GM18517 (cell line): Measurements from ENCODE around the gene CHCHD3.

Experiments used
- ATAC-seq: cut with Tn5 transposase; IDR thresholded peaks from one replicate; pipeline ENCODE4 v1.9.1; 2021; ENCODE audit warnings: mild to moderate bottlenecking, moderate library complexity; ENCODE audit not compliant: unreplicated experiment

CHCHD3 gene

DNA sequence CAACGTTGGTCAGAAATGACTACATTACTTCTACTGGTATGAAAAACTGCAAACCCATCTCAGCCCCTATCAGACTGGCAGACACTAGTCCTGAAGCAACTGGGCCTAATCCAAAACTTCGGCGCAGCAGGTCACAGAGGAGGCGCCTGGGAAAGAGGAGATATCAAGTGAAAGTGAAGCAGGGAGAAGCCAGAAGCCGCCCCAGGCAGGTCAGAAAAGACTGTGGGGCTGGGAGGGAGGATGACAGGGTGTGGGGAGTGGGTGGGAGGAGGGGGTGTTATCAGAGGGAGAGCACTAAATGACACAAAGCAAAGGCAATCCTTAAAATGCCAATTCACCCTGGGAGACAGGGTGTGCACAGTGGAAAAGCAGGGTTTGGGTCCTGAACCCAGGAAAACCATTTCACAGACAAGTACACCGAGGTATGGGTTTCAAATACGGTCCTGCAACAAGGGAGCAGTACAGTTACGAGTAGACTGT, 731 bp downstream of the CHCHD3 start:
- ATAC-seq = no peak

- no peak for ATAC-seq
Observed at GRCh38 chr7:133079296-133079695, 2.6 kb downstream of the CHCHD3 start.

GRCh38 chr7:133077394-133077793, 4.5 kb downstream of the CHCHD3 start:
- no peak for ATAC-seq

DNA sequence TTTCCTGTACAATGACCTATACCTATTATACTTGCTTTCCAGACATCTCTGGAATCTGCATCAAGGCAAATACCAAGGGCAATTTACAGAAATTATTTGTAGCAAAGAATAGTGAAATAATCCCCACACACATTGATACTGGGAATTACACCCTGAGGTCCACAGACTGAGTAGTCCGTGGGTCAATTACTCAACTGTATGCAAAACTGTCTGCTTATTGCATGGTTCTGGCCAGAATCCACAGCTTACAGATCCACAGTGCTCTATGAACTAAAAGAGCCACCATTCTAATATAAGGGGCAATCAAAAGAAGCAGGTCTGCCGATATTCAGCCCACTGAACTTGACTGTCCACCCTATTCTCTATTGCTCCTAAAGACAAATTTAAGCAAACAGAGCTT, 5.7 kb downstream of the CHCHD3 start:
- ATAC-seq = no peak

- no peak for ATAC-seq
Observed at GRCh38 chr7:133071506-133071905, 10.4 kb downstream of the CHCHD3 start.

DNA sequence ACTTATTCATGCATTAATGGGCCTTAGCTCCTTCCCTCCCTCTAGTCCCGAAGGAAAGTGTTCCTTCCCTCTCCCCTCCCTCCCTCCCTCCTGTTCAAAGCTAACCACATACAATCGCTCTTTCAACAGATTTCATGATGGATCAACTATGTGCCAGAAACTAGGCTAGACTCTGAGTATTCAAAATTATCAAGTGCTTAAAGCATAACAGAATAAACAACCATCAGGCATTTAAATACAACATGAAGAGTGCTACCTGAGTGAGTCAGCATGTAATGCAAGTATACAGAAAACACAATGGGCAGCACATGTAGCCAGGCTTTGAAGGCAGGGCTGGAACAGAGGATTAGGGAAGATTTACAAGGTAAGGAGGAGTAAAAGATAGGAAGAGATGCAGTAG, 11.3 kb downstream of the CHCHD3 start:
- no peak for ATAC-seq

GRCh38 chr7:133065301-133065700, 16.6 kb downstream of the CHCHD3 start:
- ATAC-seq = no peak

- no peak for ATAC-seq
Observed at GRCh38 chr7:133064082-133064820, 17.6 kb downstream of the CHCHD3 start.

DNA sequence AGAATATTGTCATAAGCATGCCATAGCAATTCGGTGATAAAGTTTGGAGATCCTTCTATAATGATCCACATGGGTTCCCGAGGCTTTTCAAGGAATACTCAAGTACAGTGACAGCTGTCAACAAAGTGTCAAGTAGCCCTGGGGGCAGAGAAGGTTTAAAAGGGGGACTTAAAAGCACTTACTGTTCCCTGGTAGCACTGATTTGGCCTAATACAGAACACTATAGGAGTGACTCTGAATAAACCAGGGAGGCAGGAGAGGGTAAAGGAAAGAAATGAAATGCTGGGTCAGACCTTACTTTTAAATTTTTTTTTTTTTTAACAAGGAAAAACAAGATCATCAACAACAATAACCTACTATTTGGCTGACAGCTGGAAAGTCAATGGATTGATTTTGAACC, 20.1 kb downstream of the CHCHD3 start:
- ATAC-seq = no peak

GRCh38 chr7:133061357-133061756, 20.5 kb downstream of the CHCHD3 start:
- ATAC-seq = no peak

DNA sequence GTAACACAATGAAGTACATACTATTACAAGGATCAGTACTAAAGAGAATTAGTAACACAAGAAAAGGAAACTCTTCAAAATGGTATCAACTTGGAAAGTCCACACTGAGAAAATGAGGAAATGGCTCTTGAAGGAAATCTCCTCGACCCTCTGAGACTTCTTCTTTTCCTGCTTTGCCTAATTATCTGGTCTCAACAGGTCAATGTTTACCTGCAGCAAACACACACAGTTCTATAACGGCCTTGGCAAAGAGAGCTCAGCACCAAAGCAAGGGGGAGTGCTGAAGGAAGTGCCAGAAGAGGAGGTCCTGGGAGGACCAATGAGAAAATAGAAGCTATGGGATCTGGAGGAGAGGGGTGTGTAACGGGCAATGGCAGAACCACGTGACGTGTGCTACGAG, 21.9 kb downstream of the CHCHD3 start:
- ATAC-seq = no peak

DNA sequence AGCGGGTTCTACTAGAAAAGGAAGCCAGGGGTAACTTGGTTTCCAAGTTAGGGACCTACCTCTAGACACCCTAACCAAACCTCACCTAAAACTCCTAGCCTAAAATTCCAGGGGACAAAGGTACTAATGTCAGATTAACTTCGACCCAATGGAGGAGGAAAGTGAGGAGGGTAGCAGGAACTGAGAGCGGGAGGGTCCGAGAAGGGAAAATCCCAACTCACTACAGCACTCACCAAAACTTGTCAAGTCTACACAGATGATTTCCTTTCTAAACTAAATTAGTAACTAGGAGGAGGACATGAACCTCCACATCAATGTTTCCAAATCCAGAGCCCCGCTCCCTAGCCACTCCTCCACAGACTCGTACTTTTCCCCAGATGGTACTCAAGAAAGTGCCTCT, 22.6 kb downstream of the CHCHD3 start:
- no peak for ATAC-seq

DNA sequence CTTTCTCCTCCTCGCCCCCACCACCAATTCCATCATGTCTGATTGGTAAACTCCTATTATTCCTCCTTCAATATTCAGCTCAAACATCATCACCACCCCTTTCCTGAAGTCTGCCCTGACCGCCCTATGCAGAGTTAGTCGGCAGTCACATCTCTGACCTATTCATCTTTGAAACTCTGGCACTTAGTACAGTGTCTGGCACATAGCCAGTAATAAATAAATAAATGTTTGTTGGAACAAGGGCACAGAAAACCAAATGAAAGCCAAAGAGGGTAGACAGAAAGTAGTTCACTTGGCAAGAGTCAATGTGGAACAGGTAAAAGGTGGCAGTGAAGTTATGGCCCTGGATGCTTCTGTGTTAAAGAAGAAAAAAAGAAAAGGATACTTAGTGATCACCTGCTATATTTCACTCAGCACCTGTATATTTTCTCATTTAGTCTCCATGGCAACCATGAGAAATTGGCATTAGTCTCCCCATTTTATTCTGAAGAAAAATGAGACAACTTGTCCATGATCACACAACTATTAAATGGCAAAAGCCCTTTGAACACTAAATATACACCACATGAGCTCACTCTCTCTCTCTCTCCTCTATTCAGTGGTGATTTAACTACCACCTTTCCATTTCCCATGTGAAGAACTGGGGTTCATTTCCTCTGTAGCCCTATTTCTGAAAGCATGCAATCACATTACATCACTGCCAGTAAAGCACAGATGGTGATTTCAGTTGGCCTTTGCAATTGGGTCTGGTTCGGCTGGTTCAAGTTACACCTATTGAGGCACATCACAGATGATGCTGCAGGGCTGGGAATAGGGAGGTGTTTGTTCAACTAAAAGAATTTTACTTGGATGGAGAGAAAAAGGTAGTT, 25.3 kb downstream of the CHCHD3 start:
- no peak for ATAC-seq

DNA sequence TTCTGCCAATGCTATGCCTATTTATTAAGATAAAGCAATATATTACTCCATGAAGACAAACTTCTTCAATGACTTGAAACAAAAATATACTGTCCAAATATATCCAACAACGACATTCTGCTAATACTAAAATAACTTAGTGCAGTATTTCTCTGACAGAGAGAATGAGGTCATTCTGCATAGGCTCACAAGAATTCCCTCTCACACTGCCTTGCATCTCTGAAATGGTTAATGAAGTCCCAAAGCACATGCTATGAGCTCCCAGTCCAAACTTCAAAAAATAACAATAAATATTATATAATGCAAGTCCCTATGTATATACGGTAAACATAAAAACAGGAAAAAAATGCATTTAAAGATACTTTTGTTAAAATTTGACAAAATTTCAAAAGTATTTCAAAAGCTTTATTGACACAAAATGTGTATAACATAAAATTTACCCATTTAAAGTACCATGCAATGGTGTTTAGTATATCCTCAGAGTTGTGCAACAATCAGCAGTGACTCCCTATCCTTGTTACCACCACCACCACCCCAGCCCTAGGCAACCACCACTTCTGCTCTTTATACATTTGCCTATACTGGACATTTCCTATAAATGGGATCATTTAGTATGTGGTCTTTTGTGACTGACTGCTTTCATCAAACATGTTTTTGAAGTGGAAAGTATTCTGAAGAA, 27.6 kb downstream of the CHCHD3 start:
- ATAC-seq = no peak

GRCh38 chr7:133053321-133053891, 28.5 kb downstream of the CHCHD3 start:
- ATAC-seq = no peak

- ATAC-seq = no peak
Observed at GRCh38 chr7:133052826-133053225, 29.1 kb downstream of the CHCHD3 start.

GRCh38 chr7:133052401-133052756, 29.5 kb downstream of the CHCHD3 start:
- no peak for ATAC-seq

DNA sequence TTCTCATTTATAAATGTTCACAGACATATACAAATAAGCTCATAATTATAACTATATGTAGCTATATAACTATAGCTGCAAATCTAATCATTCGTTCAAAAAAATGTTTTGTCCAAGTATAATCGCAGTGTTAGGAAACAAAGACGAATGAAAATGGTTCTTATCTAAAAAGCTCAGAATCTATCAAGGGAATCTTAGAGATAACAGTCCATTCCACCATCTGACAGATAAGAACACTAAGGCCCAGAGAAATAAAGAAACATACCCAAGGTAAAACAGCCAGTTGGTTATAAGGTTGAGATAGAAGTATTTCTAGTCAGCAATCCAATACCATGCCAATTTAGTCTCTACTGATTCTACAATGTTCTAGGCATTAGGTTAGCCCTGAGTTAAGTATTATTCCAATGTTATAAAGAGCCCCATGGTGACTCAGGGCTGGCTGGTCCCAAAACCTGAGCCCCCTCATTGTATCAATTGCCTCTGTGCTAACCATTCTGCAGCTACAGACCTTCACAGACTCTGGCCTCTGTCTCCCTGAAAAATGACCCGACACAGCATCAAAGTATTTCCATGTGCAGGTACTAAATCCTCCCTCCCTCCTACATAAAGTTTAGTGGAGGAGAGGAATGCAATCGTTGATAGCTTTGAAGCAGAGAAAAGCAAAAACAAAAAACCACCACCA, 30.0 kb downstream of the CHCHD3 start:
- no peak for ATAC-seq

- no peak for ATAC-seq
Observed at GRCh38 chr7:133051066-133051465, 30.8 kb downstream of the CHCHD3 start.

GRCh38 chr7:133050200-133050995, 31.5 kb downstream of the CHCHD3 start:
- ATAC-seq = no peak
